Activated naive CD8-positive, alpha-beta T cell treated with anti-CD3 and anti-CD28 coated beads for 36 hours (primary cell): Measurements from ENCODE around the gene ROBO1. TPM values are rescaled to one million over a fixed set of nuclear protein-coding genes. Genes with fewer than 3 reads are reported as not detected.

Source experiments
- DNase-seq: peaks from one replicate; pipeline ENCODE4 v3.0.0; 2021
- H3K27ac Mint-ChIP-seq: one replicate; pipeline ENCODE4 v1.8.0; 2022; ENCODE audit warnings: mild to moderate bottlenecking, moderate library complexity, mixed read lengths
- H3K27me3 Mint-ChIP-seq: one replicate; pipeline ENCODE4 v1.8.0; 2022; ENCODE audit warnings: mild to moderate bottlenecking, mixed read lengths
- H3K36me3 Mint-ChIP-seq: one replicate; pipeline ENCODE4 v1.8.0; 2021; ENCODE audit warnings: mild to moderate bottlenecking, mixed read lengths
- H3K4me1 Mint-ChIP-seq: one replicate; pipeline ENCODE4 v1.8.0; 2021; ENCODE audit warnings: mixed read lengths
- H3K4me3 Mint-ChIP-seq: one replicate; pipeline ENCODE4 v1.8.0; 2022; ENCODE audit warnings: mild to moderate bottlenecking, moderate library complexity, mixed read lengths
- H3K9me3 Mint-ChIP-seq: one replicate; pipeline ENCODE4 v1.8.0; 2022; ENCODE audit warnings: mixed read lengths
- total RNA-seq, 2 experiments: library from RNA; stranded (reverse); gene quantifications; one replicate each; pipeline ENCODE4 v1.2.3, GENCODE V29; 2021

The ROBO1 gene
- total RNA-seq, 2 experiments from 2014 or later: 13.8 to 16.5 TPM

DNA sequence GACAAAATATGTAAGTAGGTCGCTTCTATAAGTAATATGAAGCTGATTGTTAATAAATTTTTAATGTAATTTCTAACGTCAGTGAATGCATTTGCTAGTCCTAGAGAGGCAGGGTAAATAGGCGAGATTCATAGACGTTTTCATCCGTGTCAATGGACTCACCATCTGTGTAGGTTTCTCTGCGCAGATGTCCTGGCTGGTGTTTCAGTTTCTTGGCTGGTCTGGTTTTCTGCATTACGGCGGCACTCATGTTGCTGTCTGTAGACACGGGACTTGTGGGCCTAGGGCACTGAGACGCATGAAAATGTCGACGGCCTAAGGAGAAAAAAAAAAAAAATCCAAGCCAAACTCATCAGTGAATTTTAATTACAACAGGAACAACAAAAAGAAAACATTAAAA, 1153.3 kb downstream of the ROBO1 start:
- H3K4me3 Mint-ChIP-seq: no peak overlapping the region
- H3K36me3 Mint-ChIP-seq: no peaks in the 10 kb centered on the region
- H3K27me3 Mint-ChIP-seq: no peaks in the 10 kb centered on the region
- no peaks in the 10 kb centered on the region for H3K4me1 Mint-ChIP-seq
- H3K9me3 Mint-ChIP-seq: no peaks in the 10 kb centered on the region
- no peak for DNase-seq
- H3K27ac Mint-ChIP-seq: no peak overlapping the region

DNA sequence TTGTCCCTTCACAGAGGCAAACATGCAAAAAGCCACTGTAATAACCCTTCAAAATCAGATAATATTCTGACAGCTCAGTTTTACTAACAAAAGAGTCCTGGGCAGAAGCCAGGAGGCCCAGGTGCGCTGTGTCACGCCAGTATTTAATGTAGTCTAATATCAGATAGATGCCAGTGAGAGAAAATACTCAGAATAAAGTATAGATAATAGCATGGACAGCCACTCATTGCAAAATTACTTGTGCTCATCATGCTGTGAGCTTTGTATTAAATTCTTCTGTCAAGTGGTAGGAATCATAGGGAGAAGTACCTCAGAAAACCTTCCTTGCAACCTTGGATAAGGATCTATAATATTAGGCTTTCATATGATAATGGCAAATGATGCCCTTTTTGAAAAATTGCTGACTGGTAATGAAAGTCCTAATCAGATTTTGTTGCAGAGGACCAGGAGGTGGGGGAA, 1154.3 kb downstream of the ROBO1 start:
- no peaks in the 10 kb centered on the region for H3K9me3 Mint-ChIP-seq
- no peaks in the 10 kb centered on the region for H3K27me3 Mint-ChIP-seq
- H3K27ac Mint-ChIP-seq: no peak overlapping the region
- H3K4me3 Mint-ChIP-seq: no peak overlapping the region
- DNase-seq: no peak
- H3K4me1 Mint-ChIP-seq: no peaks in the 10 kb centered on the region
- peaks cover 4% of the 10 kb centered on the region for H3K36me3 Mint-ChIP-seq

DNA sequence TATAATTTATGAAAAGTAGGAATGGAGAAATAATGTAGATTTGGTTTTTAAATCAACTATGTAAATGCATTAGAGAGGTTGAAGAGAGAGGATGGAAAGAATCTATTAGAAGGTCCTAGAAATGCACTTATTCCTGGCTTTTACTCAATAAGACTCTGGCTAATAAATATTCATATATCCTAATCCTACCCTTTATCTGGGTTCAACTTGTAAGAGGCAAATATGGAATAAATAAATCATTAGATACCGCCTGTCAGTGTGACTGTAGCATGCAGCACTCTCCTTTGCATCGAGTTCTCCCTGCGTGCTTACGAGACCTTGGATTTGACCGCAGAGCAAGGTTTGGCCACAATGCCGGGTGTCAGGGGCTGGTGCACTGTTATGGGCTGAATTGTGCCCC, 1156.5 kb downstream of the ROBO1 start:
- Mint-ChIP-seq H3K9me3 (no peaks in the 10 kb centered on the region), H3K4me3 (no peak overlapping the region), H3K4me1 (no peaks in the 10 kb centered on the region)

DNA sequence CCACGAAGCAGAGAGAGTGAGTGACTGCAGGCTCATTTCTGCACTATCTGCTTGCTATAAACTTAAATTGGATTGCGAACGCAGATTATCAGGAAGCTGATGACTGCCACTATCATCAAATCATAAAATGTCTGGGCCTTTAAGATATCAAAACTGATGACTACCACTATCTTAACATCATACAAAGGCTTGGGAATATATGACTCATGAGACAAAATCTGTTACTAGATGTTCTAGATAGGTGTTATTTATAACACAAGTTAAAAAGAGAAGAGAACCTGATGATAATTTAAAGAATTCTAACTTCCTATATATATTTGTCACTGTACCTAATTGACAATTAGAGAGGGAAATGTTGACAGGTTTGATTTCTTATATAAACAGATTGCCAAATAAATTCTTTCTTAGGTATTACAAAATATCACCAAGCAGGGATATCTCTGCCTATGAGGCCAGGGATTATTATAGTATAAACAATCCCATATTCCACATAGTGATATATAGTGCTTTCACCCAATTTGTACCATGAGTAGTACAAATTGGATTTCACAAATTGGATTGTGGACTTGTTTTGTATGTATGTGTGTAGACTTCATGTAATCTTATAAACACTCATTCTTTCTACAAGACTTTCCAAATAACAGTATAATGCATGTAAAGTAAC, 1157.2 kb downstream of the ROBO1 start:
- Mint-ChIP-seq H3K4me1 (no peaks in the 10 kb centered on the region), H3K4me3 (no peak overlapping the region), H3K27ac (no peak overlapping the region), H3K27me3 (no peaks in the 10 kb centered on the region), H3K9me3 (no peaks in the 10 kb centered on the region), H3K36me3 (peaks cover 9% of the 10 kb centered on the region)
- DNase-seq: no peak

More for the DNA sequence above, 1156.5 kb downstream of the ROBO1 start:
- no peak for DNase-seq
- peaks cover 7% of the 10 kb centered on the region for H3K36me3 Mint-ChIP-seq
- no peak overlapping the region for H3K27ac Mint-ChIP-seq
- no peaks in the 10 kb centered on the region for H3K27me3 Mint-ChIP-seq

DNA sequence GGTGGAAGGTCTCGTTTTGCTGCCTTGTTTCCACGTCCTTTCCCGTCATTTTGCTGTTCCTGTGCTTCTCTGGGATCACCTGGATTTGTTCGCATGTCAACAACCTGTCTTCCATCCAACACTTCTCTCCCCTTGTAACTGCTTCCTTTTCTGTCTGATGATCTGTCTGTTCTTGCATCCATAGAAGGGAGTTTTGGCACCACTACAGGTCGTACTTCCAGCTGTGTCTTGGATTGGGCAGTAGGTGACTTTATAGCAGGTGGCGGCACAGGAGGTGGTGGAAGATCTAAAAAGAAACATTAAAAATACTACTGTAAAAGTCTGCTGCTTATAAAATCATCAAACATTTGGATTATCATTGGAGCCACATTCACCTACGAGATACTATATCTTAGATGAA, 1161.0 kb downstream of the ROBO1 start:
- H3K4me1 Mint-ChIP-seq: no peaks in the 10 kb centered on the region
- no peak overlapping the region for H3K4me3 Mint-ChIP-seq
- no peaks in the 10 kb centered on the region for H3K9me3 Mint-ChIP-seq
- H3K27me3 Mint-ChIP-seq: no peaks in the 10 kb centered on the region
- no peak overlapping the region for H3K27ac Mint-ChIP-seq
- no peak for DNase-seq
- peaks cover 12% of the 10 kb centered on the region for H3K36me3 Mint-ChIP-seq

DNA sequence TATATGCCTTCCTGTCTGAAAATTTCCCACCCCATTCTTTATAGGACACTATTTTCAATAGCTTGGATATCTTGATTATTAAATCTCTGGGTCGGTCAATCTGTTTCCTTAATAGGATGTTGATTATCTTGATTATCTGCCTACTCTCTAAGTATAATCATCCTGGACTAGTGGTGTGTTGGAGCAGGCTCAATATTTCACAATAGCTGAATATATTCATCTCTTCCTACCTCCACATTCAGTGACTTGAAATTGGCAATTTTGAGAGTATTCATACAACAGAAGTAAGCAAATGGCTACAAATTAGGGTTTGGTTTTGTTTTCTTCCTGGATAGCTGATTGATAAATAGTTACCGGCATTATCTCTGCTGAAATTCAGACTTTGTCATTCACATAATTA, 1162.6 kb downstream of the ROBO1 start:
- no peaks in the 10 kb centered on the region for H3K9me3 Mint-ChIP-seq
- no peak overlapping the region for H3K4me3 Mint-ChIP-seq
- DNase-seq: no peak
- H3K4me1 Mint-ChIP-seq: no peaks in the 10 kb centered on the region
- no peak overlapping the region for H3K27ac Mint-ChIP-seq
- no peaks in the 10 kb centered on the region for H3K27me3 Mint-ChIP-seq
- peaks cover 12% of the 10 kb centered on the region for H3K36me3 Mint-ChIP-seq

DNA sequence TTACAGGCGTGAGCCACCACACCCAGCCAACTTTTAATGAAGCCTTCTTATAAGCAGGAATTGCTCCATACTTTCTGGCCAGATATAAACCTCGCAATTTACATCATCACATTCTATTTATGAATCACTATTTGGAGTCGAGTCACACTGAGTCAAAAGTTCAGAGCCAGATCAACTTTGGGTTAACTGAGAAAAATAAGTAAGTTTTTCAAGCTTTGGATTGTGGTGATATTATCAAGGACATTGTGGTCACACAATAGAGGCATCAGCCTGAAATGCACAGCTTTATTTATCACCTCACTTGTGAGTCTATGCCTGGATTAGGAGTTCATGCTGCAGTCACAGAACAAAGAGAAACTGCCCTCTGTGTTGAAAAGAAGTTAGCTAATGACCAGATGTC, 1163.5 kb downstream of the ROBO1 start:
- DNase-seq: no peak
- no peak overlapping the region for H3K4me3 Mint-ChIP-seq
- peaks cover 12% of the 10 kb centered on the region for H3K36me3 Mint-ChIP-seq
- H3K9me3 Mint-ChIP-seq: no peaks in the 10 kb centered on the region
- H3K27me3 Mint-ChIP-seq: no peaks in the 10 kb centered on the region
- no peaks in the 10 kb centered on the region for H3K4me1 Mint-ChIP-seq
- H3K27ac Mint-ChIP-seq: no peak overlapping the region

DNA sequence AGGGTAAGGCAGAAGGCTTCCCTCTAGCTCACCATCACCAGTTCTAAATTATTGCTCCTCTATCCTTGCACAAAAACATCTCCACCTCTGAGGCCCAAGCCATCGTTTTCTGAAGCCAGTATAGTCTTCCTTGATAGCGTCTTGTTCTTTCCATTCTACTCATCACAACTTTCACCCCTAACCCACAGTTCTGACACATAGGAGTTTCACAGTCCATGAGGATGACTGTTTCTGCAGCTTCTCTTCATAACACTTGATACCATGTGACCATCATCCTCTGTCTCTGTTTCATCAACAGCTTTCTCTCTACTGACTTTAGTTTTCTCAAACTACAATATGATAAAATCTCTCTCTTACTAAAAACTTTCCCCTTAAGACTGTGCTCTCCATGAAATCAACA, 1166.5 kb downstream of the ROBO1 start:
- H3K27ac Mint-ChIP-seq: no peak overlapping the region
- DNase-seq: no peak
- no peaks in the 10 kb centered on the region for H3K4me1 Mint-ChIP-seq
- no peak overlapping the region for H3K4me3 Mint-ChIP-seq
- no peaks in the 10 kb centered on the region for H3K9me3 Mint-ChIP-seq
- peaks cover 6% of the 10 kb centered on the region for H3K36me3 Mint-ChIP-seq
- no peaks in the 10 kb centered on the region for H3K27me3 Mint-ChIP-seq

DNA sequence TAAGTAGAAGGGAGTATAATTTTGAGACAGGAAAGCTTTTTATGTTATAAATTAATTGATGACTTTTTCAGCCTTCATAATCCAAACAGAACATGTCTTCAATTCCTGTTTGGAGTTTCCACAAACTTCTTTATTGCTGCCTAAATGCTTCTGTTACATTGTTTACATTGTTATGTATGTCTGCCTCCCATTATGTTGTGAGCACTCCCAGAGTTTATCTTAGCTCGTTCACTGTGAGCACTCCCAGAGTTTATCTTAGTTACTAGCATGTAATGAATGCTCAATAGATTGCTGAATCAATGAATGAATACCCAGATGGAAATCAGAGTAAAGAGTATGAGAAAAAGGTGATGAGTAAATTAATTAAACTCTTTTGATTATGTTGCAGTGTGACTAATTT, 1178.0 kb downstream of the ROBO1 start:
- no peak overlapping the region for H3K27ac Mint-ChIP-seq
- no peaks in the 10 kb centered on the region for H3K4me1 Mint-ChIP-seq
- H3K36me3 Mint-ChIP-seq: no peaks in the 10 kb centered on the region
- no peaks in the 10 kb centered on the region for H3K9me3 Mint-ChIP-seq
- DNase-seq: no peak
- no peaks in the 10 kb centered on the region for H3K27me3 Mint-ChIP-seq
- no peak overlapping the region for H3K4me3 Mint-ChIP-seq

DNA sequence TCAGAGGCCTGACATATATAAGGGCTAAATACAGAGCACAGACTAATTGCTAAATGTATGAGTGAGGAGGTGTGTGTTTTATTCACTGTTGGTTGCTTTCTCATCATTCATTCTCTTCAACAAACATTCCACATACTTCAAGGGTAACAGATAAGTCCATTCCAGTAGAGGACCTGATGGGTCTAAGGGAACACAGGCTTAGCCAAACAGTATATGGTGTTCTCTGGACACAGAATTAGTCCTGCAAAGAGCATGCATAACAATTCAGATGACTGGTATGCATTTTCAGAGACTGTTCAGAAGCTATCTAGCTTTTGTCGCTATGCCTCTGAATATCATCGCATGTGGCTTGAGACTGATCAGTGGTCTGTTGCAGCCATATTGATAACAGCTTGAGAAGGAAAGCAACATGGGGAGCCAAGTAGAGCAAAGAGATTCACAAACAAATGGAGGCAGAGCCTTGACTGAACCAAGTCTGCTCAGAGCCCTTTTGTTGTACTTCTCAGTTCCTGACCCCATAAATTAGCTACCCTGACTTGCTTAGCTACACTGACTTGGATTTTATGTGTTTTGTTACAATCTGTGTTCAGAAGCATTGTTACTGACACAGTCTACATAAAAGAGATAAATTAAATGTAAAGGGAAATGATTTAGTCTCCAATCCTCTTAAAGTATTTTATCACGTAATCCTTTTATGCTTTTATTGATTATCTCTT, 1178.7 kb downstream of the ROBO1 start:
- Mint-ChIP-seq H3K27me3 (no peaks in the 10 kb centered on the region), H3K4me3 (no peak overlapping the region), H3K4me1 (no peaks in the 10 kb centered on the region), H3K9me3 (no peaks in the 10 kb centered on the region), H3K27ac (no peak overlapping the region), H3K36me3 (no peaks in the 10 kb centered on the region)
- no peak for DNase-seq

DNA sequence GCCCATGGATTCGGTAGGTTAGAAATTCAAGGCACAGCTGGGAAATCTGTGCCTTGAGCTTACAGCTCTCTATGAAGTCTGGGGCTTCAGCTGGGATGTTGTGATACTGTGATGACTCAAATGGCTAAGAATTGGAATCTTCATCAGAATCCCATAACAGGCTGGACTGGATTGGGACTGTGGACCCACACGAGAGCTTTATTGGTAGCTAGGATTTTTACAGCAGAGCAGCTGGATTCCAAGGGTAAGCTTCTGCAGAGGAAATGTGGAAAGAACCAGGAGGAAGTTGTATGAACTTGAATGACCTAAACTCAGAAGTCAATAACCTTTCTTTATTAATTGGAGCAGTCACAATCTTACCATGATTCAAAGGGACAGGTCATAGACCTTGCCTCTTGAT, 1187.1 kb downstream of the ROBO1 start:
- no peaks in the 10 kb centered on the region for H3K36me3 Mint-ChIP-seq
- no peak overlapping the region for H3K4me3 Mint-ChIP-seq
- no peaks in the 10 kb centered on the region for H3K4me1 Mint-ChIP-seq
- no peak for DNase-seq
- no peaks in the 10 kb centered on the region for H3K9me3 Mint-ChIP-seq
- H3K27me3 Mint-ChIP-seq: no peaks in the 10 kb centered on the region
- H3K27ac Mint-ChIP-seq: no peak overlapping the region

DNA sequence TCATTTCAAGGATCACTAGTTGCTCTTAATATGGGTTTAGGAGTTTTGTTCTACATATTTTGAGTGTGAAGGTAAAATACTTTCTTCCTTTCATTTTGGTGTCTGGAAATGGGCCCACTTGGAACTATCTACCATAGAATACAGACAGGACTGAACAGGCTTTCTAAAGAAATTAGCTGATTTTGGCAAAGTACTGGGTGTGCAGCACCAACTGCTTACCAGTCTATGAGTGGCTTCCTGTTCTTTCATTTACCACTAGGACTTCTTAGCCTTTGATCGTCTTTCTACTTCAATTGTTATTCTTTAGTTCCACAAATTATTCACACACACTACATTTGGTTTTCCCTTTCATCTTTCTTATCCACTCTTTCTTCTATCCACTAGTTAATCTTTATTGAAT, 1196.3 kb downstream of the ROBO1 start:
- Mint-ChIP-seq H3K27me3 (no peaks in the 10 kb centered on the region), H3K4me3 (no peak overlapping the region), H3K4me1 (no peaks in the 10 kb centered on the region), H3K27ac (no peak overlapping the region), H3K36me3 (no peaks in the 10 kb centered on the region), H3K9me3 (peaks cover 4% of the 10 kb centered on the region)
- DNase-seq: no peak

DNA sequence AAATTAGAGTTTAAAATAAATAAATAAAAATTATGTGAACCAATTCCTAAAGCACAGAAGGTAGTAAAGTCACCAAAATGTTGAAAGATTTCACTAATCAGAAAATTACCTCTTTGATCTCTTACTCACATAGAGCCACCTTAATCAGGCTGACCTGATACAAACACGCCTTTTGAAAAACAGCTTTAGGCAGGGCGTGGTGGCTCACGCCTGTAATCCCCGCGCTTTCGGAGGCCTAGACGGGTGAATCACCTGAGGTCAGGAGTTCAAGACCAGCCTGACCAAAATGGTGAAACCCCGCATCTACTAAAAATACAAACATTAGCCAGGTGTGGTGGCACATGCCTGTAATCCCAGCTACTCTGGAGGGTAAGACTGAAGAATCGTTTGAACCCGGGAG, 1197.3 kb downstream of the ROBO1 start:
- no peaks in the 10 kb centered on the region for H3K36me3 Mint-ChIP-seq
- no peaks in the 10 kb centered on the region for H3K4me1 Mint-ChIP-seq
- DNase-seq: no peak
- H3K27me3 Mint-ChIP-seq: no peaks in the 10 kb centered on the region
- no peak overlapping the region for H3K27ac Mint-ChIP-seq
- H3K9me3 Mint-ChIP-seq: peaks cover 7% of the 10 kb centered on the region
- H3K4me3 Mint-ChIP-seq: no peak overlapping the region

DNA sequence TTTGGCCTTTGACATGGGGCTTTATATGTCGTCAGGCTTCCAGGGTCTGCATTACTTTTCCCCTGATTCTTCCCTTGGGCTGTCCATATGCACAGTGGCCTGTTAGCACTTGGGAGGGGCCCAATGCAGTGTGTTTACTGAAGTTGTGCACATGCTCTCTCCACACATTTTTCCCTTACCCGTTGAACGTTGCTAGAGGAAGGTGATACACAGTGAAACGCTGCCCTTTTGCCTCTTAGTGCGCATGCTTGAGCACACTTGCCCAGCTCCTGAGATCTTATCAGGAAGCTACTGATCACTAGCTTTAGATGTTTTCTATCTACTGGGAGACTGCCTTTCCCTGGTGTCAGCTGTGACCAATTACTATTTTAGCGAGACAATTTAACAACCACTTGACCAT, 1198.0 kb downstream of the ROBO1 start:
- DNase-seq: no peak
- Mint-ChIP-seq H3K36me3 (no peaks in the 10 kb centered on the region), H3K9me3 (peaks cover 7% of the 10 kb centered on the region), H3K4me3 (no peak overlapping the region), H3K27me3 (no peaks in the 10 kb centered on the region), H3K27ac (no peak overlapping the region), H3K4me1 (no peaks in the 10 kb centered on the region)

DNA sequence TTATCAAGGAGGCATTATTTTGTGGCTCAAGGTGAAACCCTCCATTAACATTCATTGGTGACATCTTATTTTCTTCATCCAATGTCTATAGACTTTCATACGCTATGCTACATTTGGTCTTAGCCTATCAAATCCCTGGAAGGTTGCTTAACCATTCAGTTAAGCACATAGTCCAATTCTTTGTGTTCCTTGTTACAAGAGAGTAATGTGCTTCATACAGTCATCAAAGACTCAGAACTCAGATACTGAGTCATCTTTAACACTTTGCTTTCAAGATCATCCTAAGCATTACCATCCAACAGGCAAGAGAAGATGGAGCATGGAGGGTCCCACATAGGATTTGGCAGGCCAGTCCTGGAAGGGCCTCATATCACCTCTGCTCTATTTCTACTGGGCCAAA, 1202.1 kb downstream of the ROBO1 start:
- peaks cover 15% of the 10 kb centered on the region for H3K9me3 Mint-ChIP-seq
- no peaks in the 10 kb centered on the region for H3K36me3 Mint-ChIP-seq
- H3K27me3 Mint-ChIP-seq: no peaks in the 10 kb centered on the region
- no peak overlapping the region for H3K27ac Mint-ChIP-seq
- no peak for DNase-seq
- no peaks in the 10 kb centered on the region for H3K4me1 Mint-ChIP-seq
- no peak overlapping the region for H3K4me3 Mint-ChIP-seq

DNA sequence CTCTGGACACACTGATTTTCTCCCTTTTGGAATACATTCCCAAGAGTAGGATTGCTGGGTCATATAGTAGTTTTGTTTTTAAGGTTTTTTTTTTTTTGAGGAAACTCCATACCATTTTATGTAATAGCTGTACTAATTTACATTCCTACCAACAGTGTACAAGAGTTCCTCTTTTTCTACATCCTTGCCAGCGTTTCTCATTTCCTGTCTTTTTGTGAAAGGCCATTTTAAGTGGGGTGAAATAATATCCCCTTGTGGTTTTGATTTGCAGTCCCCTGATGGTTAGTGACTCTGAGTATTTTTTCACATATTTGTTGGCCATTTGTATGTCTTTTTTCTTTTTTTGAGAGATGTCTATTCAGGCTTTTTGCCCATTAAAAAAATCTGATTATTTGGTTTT, 1205.5 kb downstream of the ROBO1 start:
- Mint-ChIP-seq H3K4me3 (no peak overlapping the region), H3K36me3 (no peaks in the 10 kb centered on the region), H3K27me3 (no peaks in the 10 kb centered on the region), H3K4me1 (no peaks in the 10 kb centered on the region), H3K9me3 (peaks cover 10% of the 10 kb centered on the region), H3K27ac (no peak overlapping the region)
- DNase-seq: no peak
